ENCODE measurements around the gene SERPINE3.

- TF ChIP-seq CTCF (IDR thresholded peaks at IDR 0.05) (no peak), POLR2AphosphoS5 (IDR thresholded peaks at IDR 0.05) (no peak)
Observed at GRCh38 chr13:51333421-51333820, 6.1 kb upstream of the SERPINE3 start.
